ENCODE data around the gene RPL7L1.

RPL7L1 gene

DNA sequence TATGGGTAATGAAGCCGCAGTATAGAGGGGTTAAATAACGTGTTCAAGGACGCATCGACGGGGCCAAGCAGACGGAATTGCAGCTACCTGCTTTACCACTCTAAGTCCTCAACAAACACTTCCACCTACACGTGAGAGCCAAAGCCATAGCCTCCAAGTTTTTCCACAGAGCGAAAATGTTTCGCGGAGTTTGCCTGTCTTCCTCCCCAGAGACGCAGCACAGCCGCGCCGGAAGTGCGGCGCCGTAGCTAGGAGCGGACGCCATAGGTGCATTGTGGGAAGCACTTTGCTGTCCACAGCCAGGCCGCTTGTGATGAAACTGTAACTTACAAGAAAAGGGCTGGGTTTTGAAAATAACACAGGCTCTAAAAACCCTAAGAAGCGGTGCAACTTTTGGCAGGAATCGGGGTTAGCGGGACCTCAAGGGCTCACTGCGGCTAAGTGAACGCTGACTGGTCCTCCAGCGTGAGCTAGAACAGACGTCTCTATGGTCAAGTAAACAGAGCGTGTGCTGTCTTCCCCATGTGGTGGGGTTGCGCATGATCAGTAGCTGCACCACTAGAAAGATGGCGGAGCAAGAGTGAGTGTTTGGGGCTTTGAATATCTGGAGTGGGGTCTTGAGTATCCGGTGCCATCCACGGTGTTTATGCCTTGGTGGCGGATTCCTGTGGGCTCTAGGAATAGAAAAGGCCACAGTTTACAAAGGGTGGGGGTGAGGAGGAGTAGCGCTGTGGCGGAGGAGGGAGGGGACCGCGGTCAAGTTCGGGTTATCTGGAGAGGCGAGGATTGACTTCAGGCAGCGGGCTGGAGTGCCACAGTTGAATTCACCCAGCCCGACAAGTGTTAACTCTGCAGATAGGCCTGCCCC, at the start of gene RPL7L1:
RPL7L1 (plus strand) TSS at position 245 of the 868 bp plus-strand sequence; CDS start at position 540, 295 bp downstream.
- in situ Hi-C loops (cut with MboI; ENCODE audit: low sequenced_read_pairs, unreplicated experiment), result loop anchor here (10.0 kb wide), 1 partner anchor 215 kb away; no protein-coding TSS in a partner anchor
- TF ChIP-seq, protein P1, sequence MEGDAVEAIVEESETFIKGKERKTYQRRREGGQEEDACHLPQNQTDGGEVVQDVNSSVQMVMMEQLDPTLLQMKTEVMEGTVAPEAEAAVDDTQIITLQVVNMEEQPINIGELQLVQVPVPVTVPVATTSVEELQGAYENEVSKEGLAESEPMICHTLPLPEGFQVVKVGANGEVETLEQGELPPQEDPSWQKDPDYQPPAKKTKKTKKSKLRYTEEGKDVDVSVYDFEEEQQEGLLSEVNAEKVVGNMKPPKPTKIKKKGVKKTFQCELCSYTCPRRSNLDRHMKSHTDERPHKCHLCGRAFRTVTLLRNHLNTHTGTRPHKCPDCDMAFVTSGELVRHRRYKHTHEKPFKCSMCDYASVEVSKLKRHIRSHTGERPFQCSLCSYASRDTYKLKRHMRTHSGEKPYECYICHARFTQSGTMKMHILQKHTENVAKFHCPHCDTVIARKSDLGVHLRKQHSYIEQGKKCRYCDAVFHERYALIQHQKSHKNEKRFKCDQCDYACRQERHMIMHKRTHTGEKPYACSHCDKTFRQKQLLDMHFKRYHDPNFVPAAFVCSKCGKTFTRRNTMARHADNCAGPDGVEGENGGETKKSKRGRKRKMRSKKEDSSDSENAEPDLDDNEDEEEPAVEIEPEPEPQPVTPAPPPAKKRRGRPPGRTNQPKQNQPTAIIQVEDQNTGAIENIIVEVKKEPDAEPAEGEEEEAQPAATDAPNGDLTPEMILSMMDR (IDR thresholded peaks at IDR 0.05; ENCODE audit: borderline replicate concordance, control extremely low read depth, extremely low read depth, insufficient read depth, missing control alignments), result no peak
- DNase-seq (ENCODE audit: low spot score), result peak; percentile 84

GRCh38 chr6:42831237-42831636, 48.2 kb upstream of the RPL7L1 start:
- no peak for DNase-seq (ENCODE audit: low spot score)
- in situ Hi-C loops (cut with MboI; ENCODE audit: low sequenced_read_pairs, unreplicated experiment), result no loop called here
- TF ChIP-seq, protein P1 (IDR thresholded peaks at IDR 0.05; ENCODE audit: borderline replicate concordance, control extremely low read depth, extremely low read depth, insufficient read depth, missing control alignments), result no peak

DNA sequence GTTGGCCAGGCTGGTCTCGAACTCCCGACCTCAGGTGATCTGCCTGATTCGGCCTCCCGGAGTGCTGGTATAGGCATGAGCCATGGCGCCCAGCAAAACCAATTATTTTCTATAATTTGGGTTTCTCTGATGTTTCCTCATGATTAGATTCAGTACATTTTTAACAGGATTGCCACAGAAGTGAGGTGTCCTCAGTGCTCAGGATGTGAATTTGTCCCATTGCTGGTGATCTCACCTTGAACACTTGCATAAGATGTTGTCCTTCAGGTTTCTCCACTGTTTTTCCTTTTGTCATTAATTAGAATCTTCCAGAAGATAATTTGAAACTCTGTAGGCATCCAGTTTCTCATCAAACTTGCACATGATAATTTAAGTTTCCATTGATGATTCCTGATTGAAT, 45.4 kb upstream of the RPL7L1 start:
- DNase-seq (ENCODE audit: low spot score), result no peak
- in situ Hi-C loops (cut with MboI; ENCODE audit: low sequenced_read_pairs, unreplicated experiment), result no loop called here
- TF ChIP-seq, protein P1 (IDR thresholded peaks at IDR 0.05; ENCODE audit: borderline replicate concordance, control extremely low read depth, extremely low read depth, insufficient read depth, missing control alignments), result no peak

DNA sequence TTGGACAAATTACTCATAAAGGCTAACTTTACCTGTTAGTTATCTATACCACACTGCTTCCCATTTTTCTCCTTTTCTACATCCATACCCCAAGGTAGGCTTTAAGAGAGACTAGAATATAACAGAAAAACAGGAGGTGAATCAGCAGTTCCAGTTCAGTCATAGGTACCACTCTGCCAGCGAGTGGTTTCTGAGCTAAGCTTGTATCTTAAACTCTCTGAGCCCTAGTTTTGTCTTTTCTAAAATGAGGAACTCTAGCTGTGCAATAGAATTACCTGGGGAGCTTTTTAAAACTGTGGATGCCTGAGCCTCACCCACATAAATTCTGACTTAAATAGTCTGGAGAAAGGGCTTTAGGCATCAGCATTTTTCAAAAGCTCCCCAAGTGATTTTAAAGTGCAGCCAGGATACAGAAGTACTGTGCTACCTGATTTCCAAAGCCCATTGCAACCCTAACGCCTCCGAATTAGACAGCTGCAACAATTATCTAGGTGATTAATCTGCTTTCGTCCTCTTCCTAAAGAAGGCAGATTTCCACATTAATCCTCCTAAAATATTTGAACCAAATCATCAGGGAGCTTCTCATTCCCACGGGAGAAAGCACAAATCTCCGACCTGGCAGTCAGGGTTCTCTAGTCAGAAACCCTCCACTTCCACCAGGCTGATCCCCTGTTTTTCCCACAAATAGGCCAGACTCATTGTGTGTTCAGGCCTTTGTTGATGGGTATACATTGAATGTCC, 37.4 kb upstream of the RPL7L1 start:
- TF ChIP-seq, protein P1 (IDR thresholded peaks at IDR 0.05; ENCODE audit: borderline replicate concordance, control extremely low read depth, extremely low read depth, insufficient read depth, missing control alignments), result no peak
- in situ Hi-C loops (cut with MboI; ENCODE audit: low sequenced_read_pairs, unreplicated experiment), result no loop called here
- no peak for DNase-seq (ENCODE audit: low spot score)

DNA sequence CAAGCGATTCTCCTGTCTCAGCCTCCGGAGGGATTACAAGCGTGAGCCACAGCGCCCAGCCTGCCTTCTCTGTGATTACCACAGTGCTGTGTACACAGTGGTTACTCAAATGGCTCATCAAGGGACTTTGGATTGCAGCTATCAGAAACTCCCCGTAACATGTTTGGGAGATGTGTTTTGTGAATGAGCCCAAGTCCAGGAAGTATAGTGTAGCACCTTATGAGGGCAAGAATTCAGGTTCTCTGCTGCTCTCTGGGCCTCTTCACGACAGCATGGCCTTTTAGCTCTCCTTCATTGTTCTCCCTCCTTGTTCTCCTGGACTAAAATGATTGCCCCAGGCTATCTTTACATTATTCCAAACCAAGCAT, 34.1 kb upstream of the RPL7L1 start:
- no peak for DNase-seq (ENCODE audit: low spot score)
- in situ Hi-C loops (cut with MboI; ENCODE audit: low sequenced_read_pairs, unreplicated experiment), result no loop called here
- TF ChIP-seq, protein P1 (IDR thresholded peaks at IDR 0.05; ENCODE audit: borderline replicate concordance, control extremely low read depth, extremely low read depth, insufficient read depth, missing control alignments), result no peak

DNA sequence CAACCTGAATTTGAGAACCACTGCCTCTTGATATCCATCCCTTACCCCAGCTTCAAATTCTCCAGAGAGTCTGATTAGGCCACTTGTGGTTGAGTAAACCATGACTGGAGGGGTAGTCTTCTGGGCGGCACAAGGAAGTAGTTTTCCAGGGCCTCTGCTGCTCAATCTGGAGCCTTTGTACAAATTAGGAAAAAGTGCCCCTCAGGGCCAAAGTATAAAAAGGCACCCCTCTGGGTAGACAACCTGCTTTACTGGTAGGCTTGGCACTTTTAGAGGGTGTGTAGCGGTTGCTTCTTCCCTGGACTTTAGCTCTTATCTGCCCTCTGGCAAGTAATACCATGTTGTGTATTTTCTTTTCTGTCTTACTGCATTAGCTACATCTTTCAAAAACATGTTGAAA, 32.9 kb upstream of the RPL7L1 start:
- in situ Hi-C loops (cut with MboI; ENCODE audit: low sequenced_read_pairs, unreplicated experiment), result no loop called here

More for the DNA sequence above, 32.9 kb upstream of the RPL7L1 start:
- TF ChIP-seq, protein P1 (IDR thresholded peaks at IDR 0.05; ENCODE audit: borderline replicate concordance, control extremely low read depth, extremely low read depth, insufficient read depth, missing control alignments), result no peak
- DNase-seq (ENCODE audit: low spot score), result no peak

Measured in GM13976 (cell line).